ENCODE results near the gene COL15A1. TPM values are rescaled to one million over a fixed set of nuclear protein-coding genes. Genes with fewer than 3 reads are reported as not detected.
"Not testable (repeated sequence)": the region's sequence is repeated elsewhere in the genome, so short reads cannot be mapped to it uniquely, and the experiment has no call there.

COL15A1 gene
- total and polyA plus RNA-seq, 5 donors from 2014 or later = 0.03 to 0.10 (median 0.06) TPM; not detected in 2

DNA sequence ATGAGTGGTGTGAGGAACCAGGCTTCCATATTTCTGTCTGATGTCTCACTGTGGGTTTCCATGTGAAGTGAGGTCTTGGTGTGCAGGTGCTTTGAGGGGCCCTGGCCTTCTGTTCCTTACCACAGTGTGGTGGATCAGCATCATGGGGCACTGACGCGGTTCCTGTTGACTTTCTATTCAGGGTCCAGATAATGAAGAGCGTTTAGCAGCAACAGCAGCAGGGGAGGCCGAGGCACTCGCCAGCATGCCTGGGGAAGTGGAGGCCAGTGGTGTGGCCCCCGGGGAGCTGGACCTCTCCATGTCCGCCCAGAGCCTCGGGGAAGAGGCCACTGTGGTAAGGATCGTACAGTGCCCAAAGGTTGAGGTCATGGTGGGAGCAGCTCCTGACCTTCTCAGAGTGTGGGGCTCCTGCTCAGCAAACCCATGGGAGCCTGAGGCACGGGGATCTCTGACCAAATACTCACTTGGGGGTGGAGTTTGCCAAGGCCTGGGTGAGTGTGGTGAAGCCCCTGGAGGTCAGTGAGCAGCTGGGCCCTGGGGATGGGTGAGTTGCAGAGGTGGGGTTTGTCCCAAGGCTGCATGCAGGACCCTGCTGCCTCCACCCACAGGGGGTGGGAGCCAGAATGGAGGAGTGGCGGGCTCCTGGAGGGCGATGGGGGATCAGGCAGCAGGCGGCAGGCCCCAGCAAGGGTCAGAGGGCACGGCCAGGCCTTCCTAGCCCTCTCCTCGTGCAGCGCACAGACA, 61.2 kb downstream of the COL15A1 start:
- Mint-ChIP-seq H3K9me3 (peaks cover 0 to under 1% (median 0%) of the 10 kb centered on the region in 7 donors), H3K4me1 (peaks cover 9 to 25% (median 16%) of the 10 kb centered on the region in 4 donors), H3K27me3 (peaks cover 4% of the 10 kb centered on the region), H3K4me3 (no peak overlapping the region), H3K36me3 (no peaks in the 10 kb centered on the region), H3K27ac (peak overlapping the region in 1 of 3 donors; percentile 13)
- H3K4me3 ChIP-seq (ENCODE audit: low read depth, low read length) = no peak overlapping the region
- H3K4me1 ChIP-seq (ENCODE audit: control insufficient read depth, insufficient read depth, low read length, poor library complexity, severe bottlenecking) = peaks cover 8% of the 10 kb centered on the region
- H3K27ac ChIP-seq (ENCODE audit: insufficient read depth, low read length, poor library complexity, severe bottlenecking) = no peak overlapping the region
- no peaks in the 10 kb centered on the region for H3K9me3 ChIP-seq (ENCODE audit: control insufficient read depth in 2 of 2, low read length in 2 of 2)
- DNase-seq (no peak), ATAC-seq (ENCODE audit: low read depth in 2 of 2) (no peak)
- no peaks in the 10 kb centered on the region for H3K27me3 ChIP-seq (ENCODE audit: control insufficient read depth, insufficient read depth, low read length)
- no peaks in the 10 kb centered on the region for H3K36me3 ChIP-seq (ENCODE audit: control insufficient read depth, insufficient read depth, low read length)

- no peak overlapping the region for H3K4me3 ChIP-seq (ENCODE audit: low read depth, low read length)
- Mint-ChIP-seq H3K27ac (peak overlapping the region in 2 of 3 donors; percentile 2 to 13), H3K4me3 (no peak overlapping the region), H3K9me3 (peaks cover 0 to 7% (median 2%) of the 10 kb centered on the region in 7 donors), H3K27me3 (peaks cover 4% of the 10 kb centered on the region), H3K36me3 (no peaks in the 10 kb centered on the region), H3K4me1 (peaks cover 5 to 20% (median 11%) of the 10 kb centered on the region in 4 donors)
- DNase-seq (no peak), ATAC-seq (ENCODE audit: low read depth in 2 of 2) (no peak)
- H3K4me1 ChIP-seq (ENCODE audit: control insufficient read depth, insufficient read depth, low read length, poor library complexity, severe bottlenecking) = peaks cover 6% of the 10 kb centered on the region
- no peaks in the 10 kb centered on the region for H3K36me3 ChIP-seq (ENCODE audit: control insufficient read depth, insufficient read depth, low read length)
- H3K9me3 ChIP-seq (ENCODE audit: control insufficient read depth in 2 of 2, low read length in 2 of 2) = peaks cover 6 to 7% of the 10 kb centered on the region in 2 experiments
- no peak overlapping the region for H3K27ac ChIP-seq (ENCODE audit: insufficient read depth, low read length, poor library complexity, severe bottlenecking)
- H3K27me3 ChIP-seq (ENCODE audit: control insufficient read depth, insufficient read depth, low read length) = no peaks in the 10 kb centered on the region
These were observed 61.9 kb downstream of the COL15A1 start for GRCh38 chr9:99005651-99006050.

GRCh38 chr9:99006511-99006910, 62.8 kb downstream of the COL15A1 start:
- Histone ChIP-seq H3K27ac (ENCODE audit: insufficient read depth, low read length, poor library complexity, severe bottlenecking) (no peak overlapping the region), H3K27me3 (ENCODE audit: control insufficient read depth, insufficient read depth, low read length) (no peaks in the 10 kb centered on the region), H3K4me3 (ENCODE audit: low read depth, low read length) (no peak overlapping the region), H3K36me3 (ENCODE audit: control insufficient read depth, insufficient read depth, low read length) (no peaks in the 10 kb centered on the region), H3K4me1 (ENCODE audit: control insufficient read depth, insufficient read depth, low read length, poor library complexity, severe bottlenecking) (no peaks in the 10 kb centered on the region), H3K9me3 (ENCODE audit: control insufficient read depth in 2 of 2, low read length in 2 of 2) (peaks cover 7 to 12% of the 10 kb centered on the region in 2 experiments)
- DNase-seq (no peak), ATAC-seq (ENCODE audit: low read depth in 2 of 2) (no peak)
- Mint-ChIP-seq H3K4me1 (peaks cover 1 to 12% (median 5%) of the 10 kb centered on the region in 4 donors), H3K27me3 (peaks cover 4% of the 10 kb centered on the region), H3K27ac (peak overlapping the region in 1 of 3 donors; percentile 50), H3K9me3 (peaks cover 0 to 7% (median 3%) of the 10 kb centered on the region in 7 donors), H3K36me3 (no peaks in the 10 kb centered on the region), H3K4me3 (no peak overlapping the region)

DNA sequence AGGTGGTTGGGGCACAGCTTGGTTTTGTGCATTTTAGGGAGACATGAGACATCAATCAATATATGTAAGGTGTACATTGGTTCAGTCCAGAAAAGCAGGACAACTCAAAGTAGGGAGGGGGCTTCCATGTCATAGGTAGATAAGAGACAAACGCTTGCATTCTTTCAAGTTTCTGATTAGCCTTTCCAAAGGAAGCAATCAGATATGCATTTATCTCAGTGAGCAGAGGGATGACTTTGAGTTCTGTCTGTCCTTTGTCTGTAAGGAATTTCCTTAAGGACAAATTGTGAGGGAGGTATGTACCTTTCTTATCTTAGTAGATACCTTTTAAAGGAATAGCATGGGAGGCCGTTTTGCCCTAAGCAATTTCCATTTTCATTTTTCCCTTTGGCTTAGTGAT, 63.3 kb downstream of the COL15A1 start:
- no peak for DNase-seq
- peaks cover 0 to 9% (median 5%) of the 10 kb centered on the region in 4 donors for H3K4me1 Mint-ChIP-seq
- Histone ChIP-seq H3K9me3 (ENCODE audit: control insufficient read depth in 2 of 2, low read length in 2 of 2) (peaks cover 7 to 12% of the 10 kb centered on the region in 2 experiments), H3K27ac (ENCODE audit: insufficient read depth, low read length, poor library complexity, severe bottlenecking) (no peak overlapping the region), H3K4me3 (ENCODE audit: low read depth, low read length) (no peak overlapping the region), H3K36me3 (ENCODE audit: control insufficient read depth, insufficient read depth, low read length) (no peaks in the 10 kb centered on the region), H3K4me1 (ENCODE audit: control insufficient read depth, insufficient read depth, low read length, poor library complexity, severe bottlenecking) (no peaks in the 10 kb centered on the region), H3K27me3 (ENCODE audit: control insufficient read depth, insufficient read depth, low read length) (no peaks in the 10 kb centered on the region)
- H3K27ac Mint-ChIP-seq = no peak overlapping the region
- peaks cover 0 to 7% (median 3%) of the 10 kb centered on the region in 7 donors for H3K9me3 Mint-ChIP-seq
- no peak overlapping the region for H3K4me3 Mint-ChIP-seq
- ATAC-seq (ENCODE audit: low read depth in 2 of 2) = no peak
- peaks cover 4% of the 10 kb centered on the region for H3K27me3 Mint-ChIP-seq
- no peaks in the 10 kb centered on the region for H3K36me3 Mint-ChIP-seq

DNA sequence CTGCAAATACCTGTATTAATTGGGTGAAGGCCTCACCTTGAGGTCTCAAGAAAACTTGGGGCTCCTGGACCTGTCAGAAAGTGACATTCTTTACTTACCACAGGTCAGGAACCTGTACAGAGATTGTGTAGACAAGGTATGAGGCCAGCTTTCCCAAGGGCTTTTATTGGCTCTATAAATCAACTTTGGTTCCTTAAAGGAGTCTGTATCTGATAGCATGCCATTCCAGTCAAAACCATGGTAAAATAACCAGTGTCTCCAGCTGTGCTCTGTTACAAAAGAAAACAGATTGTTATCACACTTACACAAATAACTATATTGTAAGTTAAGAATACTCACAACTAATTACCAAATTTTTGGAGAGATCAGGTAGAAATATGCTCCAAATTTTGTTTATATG, 64.5 kb downstream of the COL15A1 start:
- Histone ChIP-seq H3K9me3 (ENCODE audit: control insufficient read depth in 2 of 2, low read length in 2 of 2) (peaks cover 7 to 12% of the 10 kb centered on the region in 2 experiments), H3K27ac (ENCODE audit: insufficient read depth, low read length, poor library complexity, severe bottlenecking) (no peak overlapping the region), H3K4me1 (ENCODE audit: control insufficient read depth, insufficient read depth, low read length, poor library complexity, severe bottlenecking) (peaks cover 4% of the 10 kb centered on the region), H3K27me3 (ENCODE audit: control insufficient read depth, insufficient read depth, low read length) (no peaks in the 10 kb centered on the region), H3K4me3 (ENCODE audit: low read depth, low read length) (no peak overlapping the region), H3K36me3 (ENCODE audit: control insufficient read depth, insufficient read depth, low read length) (no peaks in the 10 kb centered on the region)
- H3K36me3 Mint-ChIP-seq = no peaks in the 10 kb centered on the region
- no peak for ATAC-seq (ENCODE audit: low read depth in 2 of 2)
- H3K9me3 Mint-ChIP-seq = peaks cover 0 to 10% (median 3%) of the 10 kb centered on the region in 7 donors
- H3K27ac Mint-ChIP-seq = no peak overlapping the region
- H3K27me3 Mint-ChIP-seq = peaks cover 7% of the 10 kb centered on the region
- H3K4me1 Mint-ChIP-seq = peaks cover 2 to 12% (median 9%) of the 10 kb centered on the region in 4 donors
- no peak overlapping the region for H3K4me3 Mint-ChIP-seq
- DNase-seq = no peak

GRCh38 chr9:99010393-99010792, 66.7 kb downstream of the COL15A1 start:
- Mint-ChIP-seq H3K9me3 (peaks cover 0 to 10% (median 3%) of the 10 kb centered on the region in 7 donors), H3K4me1 (peaks cover 19 to 28% (median 20%) of the 10 kb centered on the region in 4 donors)
- H3K27me3 Mint-ChIP-seq; H3K27me3 ChIP-seq (ENCODE audit: control insufficient read depth, insufficient read depth, low read length); ATAC-seq (ENCODE audit: low read depth in 2 of 2); H3K4me3 ChIP-seq (ENCODE audit: low read depth, low read length); H3K36me3 Mint-ChIP-seq; H3K4me3 Mint-ChIP-seq; H3K36me3 ChIP-seq (ENCODE audit: control insufficient read depth, insufficient read depth, low read length); H3K27ac ChIP-seq (ENCODE audit: insufficient read depth, low read length, poor library complexity, severe bottlenecking); H3K27ac Mint-ChIP-seq; DNase-seq: not testable (repeated sequence)
- H3K4me1 ChIP-seq (ENCODE audit: control insufficient read depth, insufficient read depth, low read length, poor library complexity, severe bottlenecking) = peaks cover 14% of the 10 kb centered on the region
- H3K9me3 ChIP-seq (ENCODE audit: control insufficient read depth in 2 of 2, low read length in 2 of 2) = peaks cover 7 to 12% of the 10 kb centered on the region in 2 experiments

DNA sequence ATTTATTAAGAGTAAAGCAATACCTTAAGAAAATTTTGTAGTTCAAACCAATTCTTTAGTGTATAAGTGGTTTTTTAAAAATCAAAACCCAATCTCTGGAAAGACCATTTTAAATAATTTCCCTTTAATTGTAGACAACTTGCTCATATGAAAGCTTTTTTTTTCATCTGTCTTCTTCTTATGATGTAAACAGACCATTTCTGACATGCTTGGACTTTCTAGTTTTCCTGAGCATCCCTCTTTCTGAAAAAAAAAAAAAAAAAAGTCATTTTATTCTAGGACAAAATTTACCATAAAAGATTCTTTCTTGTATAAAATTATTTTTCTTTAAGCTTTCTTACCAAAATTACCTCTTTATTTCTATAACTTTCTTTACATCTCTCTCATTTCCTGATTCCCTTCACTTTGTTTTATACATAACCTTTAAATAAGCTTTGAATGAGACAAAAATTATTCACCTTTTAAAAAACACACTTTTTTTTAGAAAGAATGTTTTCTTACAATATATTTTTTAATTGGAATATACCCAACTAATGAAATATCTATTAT, 67.5 kb downstream of the COL15A1 start:
- Mint-ChIP-seq H3K9me3 (peaks cover 0 to 10% (median 3%) of the 10 kb centered on the region in 7 donors), H3K36me3 (no peaks in the 10 kb centered on the region), H3K4me1 (peaks cover 16 to 24% (median 20%) of the 10 kb centered on the region in 4 donors), H3K4me3 (no peak overlapping the region), H3K27ac (no peak overlapping the region), H3K27me3 (peaks cover 7% of the 10 kb centered on the region)
- H3K4me1 ChIP-seq (ENCODE audit: control insufficient read depth, insufficient read depth, low read length, poor library complexity, severe bottlenecking) = peaks cover 14% of the 10 kb centered on the region
- no peak overlapping the region for H3K27ac ChIP-seq (ENCODE audit: insufficient read depth, low read length, poor library complexity, severe bottlenecking)
- peaks cover 7 to 12% of the 10 kb centered on the region in 2 experiments for H3K9me3 ChIP-seq (ENCODE audit: control insufficient read depth in 2 of 2, low read length in 2 of 2)
- H3K36me3 ChIP-seq (ENCODE audit: control insufficient read depth, insufficient read depth, low read length) = no peaks in the 10 kb centered on the region
- H3K27me3 ChIP-seq (ENCODE audit: control insufficient read depth, insufficient read depth, low read length) = no peaks in the 10 kb centered on the region
- no peak overlapping the region for H3K4me3 ChIP-seq (ENCODE audit: low read depth, low read length)
- DNase-seq (peak in 1 of 3 donors; percentile 37), ATAC-seq (ENCODE audit: low read depth in 2 of 2) (no peak)

Measured in CD4-positive, CD25-positive, alpha-beta regulatory T cell (primary cell).